Kidney (tissue), 14 donors: ENCODE data around the gene FSTL5. TPM values are rescaled to one million over a fixed set of nuclear protein-coding genes. Genes with fewer than 3 reads are reported as not detected.

Experiments used
- DNase-seq, 5 donors: peaks; one replicate each; pipeline ENCODE4 v3.0.0-alpha.2; 2013 to 2020
- FAIRE-seq: peaks from 2 replicates; lab custom pipeline; 2012; peaks lifted over from hg19 to GRCh38; lab: Jason Lieb, UNC
- H3K27ac ChIP-seq, 2 donors: one replicate each; pipeline ENCODE4 v1.7.0; 2013; ENCODE audit warnings: low read depth in 2 of 2, low read length in 2 of 2, inconsistent platforms in 1 of 2
- H3K27me3 ChIP-seq: one replicate; pipeline ENCODE4 v1.7.1; 2013; ENCODE audit warnings: low read length, inconsistent platforms; ENCODE audit not compliant: control insufficient read depth, insufficient read depth
- H3K36me3 ChIP-seq, 3 donors: one replicate each; pipeline versions ENCODE4 v1.7.0 to v1.7.1; 2013; ENCODE audit warnings: low read length in 3 of 3, control low read depth in 1 of 3, inconsistent platforms in 1 of 3; ENCODE audit not compliant: insufficient read depth in 3 of 3, control insufficient read depth in 2 of 3
- H3K4me1 ChIP-seq, 3 donors: one replicate each; pipeline versions ENCODE4 v1.7.0 to v1.7.1; 2013; ENCODE audit warnings: low read length in 3 of 3, inconsistent platforms in 1 of 3, low read depth in 1 of 3; ENCODE audit not compliant: control insufficient read depth in 2 of 3, insufficient read depth in 2 of 3
- H3K4me3 ChIP-seq, 3 donors: one replicate each; pipeline versions ENCODE4 v1.7.0 to v1.8.1; 2013; ENCODE audit warnings: low read length in 3 of 3, control low read depth in 1 of 3, inconsistent platforms in 1 of 3
- H3K9ac ChIP-seq, 3 donors: one replicate each; pipeline versions ENCODE4 v1.7.0 to v1.7.1; 2013; ENCODE audit warnings: low read length in 3 of 3, control low read depth in 1 of 3, inconsistent platforms in 1 of 3
- H3K9me3 ChIP-seq, 3 donors: one replicate each; pipeline versions ENCODE4 v1.7.0 to v1.7.1; 2013; ENCODE audit warnings: low read length in 3 of 3, control low read depth in 1 of 3, inconsistent platforms in 1 of 3; ENCODE audit not compliant: control insufficient read depth in 2 of 3, insufficient read depth in 1 of 3
- intact Hi-C: fragments of 100-400 bp; cut with DNase I; formaldehyde crosslinking; loops from one replicate; pipeline ENCODE4 v1.11.1; 2022
- polyA plus RNA-seq: library from polyadenylated mRNA; stranded (reverse); fragments of 350-450 nt; fragmentation: Illumina TruSeq; extraction: RNeasy Lipid Tissue Mini Kit (QIAGEN cat#74804); gene quantifications from one replicate; pipeline ENCODE4 v1.2.3, GENCODE V29; 2014; ENCODE audit warnings: low read depth, low replicate concordance; ENCODE audit not compliant: insufficient read depth
- total RNA-seq: library from RNA; stranded (reverse); fragmentation: NEBNext Ultra II Directional; extraction: Animal tissue kit (Norgen Biotek cat#: 25700); gene quantifications from one replicate; pipeline ENCODE4 v1.2.1, GENCODE V29; 2021
- TF ChIP-seq, protein P1 (sequence below): IDR thresholded peaks from 3 replicates; pipeline ENCODE4 v1.5.1; 2012; ENCODE audit warnings: mild to moderate bottlenecking, moderate library complexity, borderline replicate concordance; ENCODE audit not compliant: insufficient read depth; ENCODE audit errors: extremely low read depth
- donor health status: control.
- donor health status: control.
- donor health status: control.
- donor health status: control.
- donor health status: control.
- donor health status: DM: yes; HTN: yes; CAD: no.
- donor health status: Normal renal cell carcinoma (clear cell type).

The FSTL5 gene
- total and polyA plus RNA-seq, 2 donors from 2014 or later = 0.09 TPM; not detected in 1

DNA sequence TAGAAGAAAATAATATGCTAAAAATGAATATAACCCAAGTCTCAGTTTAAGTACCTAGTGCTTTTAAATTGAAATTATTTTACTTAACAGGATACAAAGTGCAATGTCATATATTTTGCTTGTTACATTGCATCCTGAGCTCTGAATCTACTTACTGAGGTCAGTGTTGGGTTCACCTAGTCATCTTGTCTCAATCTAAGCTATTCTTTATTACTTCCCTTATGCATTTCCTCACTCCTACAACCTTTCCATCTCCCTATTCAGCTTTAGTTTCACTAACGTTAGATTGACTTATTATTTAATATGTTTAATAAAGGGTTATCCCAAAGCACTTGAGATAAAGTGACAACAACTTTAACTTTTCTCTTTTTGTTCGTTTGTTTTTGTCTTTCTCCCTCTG lies 483.7 kb downstream of the FSTL5 start:
- intact Hi-C loops = no loop called here
- Histone ChIP-seq H3K4me1 (no peaks in the 10 kb centered on the region), H3K9me3 (no peaks in the 10 kb centered on the region), H3K27ac (no peak overlapping the region), H3K9ac (no peak overlapping the region), H3K36me3 (no peaks in the 10 kb centered on the region), H3K27me3 (no peaks in the 10 kb centered on the region), H3K4me3 (no peak overlapping the region)
- FAIRE-seq = no peak
- peak in 1 of 5 donors; percentile 1 for DNase-seq
- TF ChIP-seq, protein P1, sequence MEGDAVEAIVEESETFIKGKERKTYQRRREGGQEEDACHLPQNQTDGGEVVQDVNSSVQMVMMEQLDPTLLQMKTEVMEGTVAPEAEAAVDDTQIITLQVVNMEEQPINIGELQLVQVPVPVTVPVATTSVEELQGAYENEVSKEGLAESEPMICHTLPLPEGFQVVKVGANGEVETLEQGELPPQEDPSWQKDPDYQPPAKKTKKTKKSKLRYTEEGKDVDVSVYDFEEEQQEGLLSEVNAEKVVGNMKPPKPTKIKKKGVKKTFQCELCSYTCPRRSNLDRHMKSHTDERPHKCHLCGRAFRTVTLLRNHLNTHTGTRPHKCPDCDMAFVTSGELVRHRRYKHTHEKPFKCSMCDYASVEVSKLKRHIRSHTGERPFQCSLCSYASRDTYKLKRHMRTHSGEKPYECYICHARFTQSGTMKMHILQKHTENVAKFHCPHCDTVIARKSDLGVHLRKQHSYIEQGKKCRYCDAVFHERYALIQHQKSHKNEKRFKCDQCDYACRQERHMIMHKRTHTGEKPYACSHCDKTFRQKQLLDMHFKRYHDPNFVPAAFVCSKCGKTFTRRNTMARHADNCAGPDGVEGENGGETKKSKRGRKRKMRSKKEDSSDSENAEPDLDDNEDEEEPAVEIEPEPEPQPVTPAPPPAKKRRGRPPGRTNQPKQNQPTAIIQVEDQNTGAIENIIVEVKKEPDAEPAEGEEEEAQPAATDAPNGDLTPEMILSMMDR = no peak

DNA sequence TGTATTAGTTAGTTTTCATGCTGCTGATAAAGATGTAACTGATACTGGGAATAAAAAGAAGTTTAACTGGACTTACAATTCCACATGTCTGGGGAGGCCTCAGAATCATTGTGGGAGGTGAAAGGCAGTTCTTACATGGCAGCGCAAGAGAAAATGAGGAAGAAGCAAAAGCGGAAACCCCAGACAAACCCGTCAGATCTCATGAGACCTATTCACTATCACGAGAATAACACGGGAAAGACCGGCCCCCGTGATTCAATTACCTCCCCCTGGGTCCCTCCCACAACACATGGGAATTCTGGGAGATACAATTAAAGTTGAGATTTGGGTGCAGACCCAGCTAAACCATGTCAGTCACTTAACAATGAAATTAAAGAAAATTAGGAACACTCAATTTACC lies 499.1 kb downstream of the FSTL5 start:
- no peak for FAIRE-seq

DNA sequence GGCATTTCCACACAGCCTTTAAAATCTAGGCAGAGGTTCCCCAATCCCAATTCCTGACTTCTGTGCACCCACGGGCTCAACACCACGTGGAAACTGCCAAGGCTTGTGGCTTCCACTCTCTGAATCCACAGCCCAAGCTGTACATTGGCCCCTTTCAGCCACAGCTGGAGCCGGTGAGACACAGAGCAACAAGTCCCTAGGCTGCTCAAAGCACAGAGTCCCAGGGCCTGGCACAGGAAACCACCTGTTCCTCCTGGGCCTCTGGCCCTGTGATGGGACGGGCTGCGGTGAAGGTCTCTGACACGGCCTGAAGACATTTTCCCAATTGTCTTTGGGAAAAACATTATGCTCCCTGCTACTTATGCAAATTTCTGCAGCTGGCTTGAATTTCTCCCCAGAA lies 500.0 kb downstream of the FSTL5 start:
- TF ChIP-seq, protein P1 = no peak
- no peak overlapping the region for H3K27ac ChIP-seq
- intact Hi-C loops = no loop called here
- H3K4me3 ChIP-seq = no peak overlapping the region
- DNase-seq (no peak), FAIRE-seq (no peak)
- no peaks in the 10 kb centered on the region for H3K27me3 ChIP-seq
- H3K36me3 ChIP-seq = no peaks in the 10 kb centered on the region
- H3K9ac ChIP-seq = no peak overlapping the region
- H3K4me1 ChIP-seq = no peaks in the 10 kb centered on the region
- no peaks in the 10 kb centered on the region for H3K9me3 ChIP-seq

More for the DNA sequence above, 499.1 kb downstream of the FSTL5 start:
- no peak for DNase-seq
- intact Hi-C loops = no loop called here
- H3K4me1 ChIP-seq = no peaks in the 10 kb centered on the region
- TF ChIP-seq, protein P1 = no peak
- H3K4me3 ChIP-seq = no peak overlapping the region
- H3K27me3 ChIP-seq = no peaks in the 10 kb centered on the region
- H3K9ac ChIP-seq = no peak overlapping the region
- no peaks in the 10 kb centered on the region for H3K36me3 ChIP-seq
- no peak overlapping the region for H3K27ac ChIP-seq
- H3K9me3 ChIP-seq = no peaks in the 10 kb centered on the region

DNA sequence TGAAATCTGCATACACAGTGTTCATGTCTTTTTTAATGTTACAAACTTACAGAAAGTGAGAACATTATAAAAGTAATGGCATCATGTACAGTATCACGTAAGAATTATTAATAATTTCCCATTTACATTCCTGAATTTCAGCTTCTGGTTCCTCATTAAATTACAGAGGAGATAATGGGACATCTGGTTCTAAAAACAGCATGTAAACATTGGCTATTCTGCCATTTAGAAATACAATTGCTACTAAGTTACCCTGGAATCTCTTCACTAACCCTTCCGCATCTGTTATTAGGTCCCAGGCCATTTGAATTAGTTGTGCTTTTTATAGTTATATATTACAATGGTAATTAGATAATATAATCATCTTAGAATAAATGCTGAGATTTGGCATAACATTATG lies 505.1 kb downstream of the FSTL5 start:
- Histone ChIP-seq H3K36me3 (no peaks in the 10 kb centered on the region), H3K9me3 (no peaks in the 10 kb centered on the region), H3K4me1 (no peaks in the 10 kb centered on the region), H3K9ac (no peak overlapping the region), H3K27ac (no peak overlapping the region), H3K4me3 (no peak overlapping the region), H3K27me3 (no peaks in the 10 kb centered on the region)
- TF ChIP-seq, protein P1 = no peak
- intact Hi-C loops = no loop called here
- no peak for FAIRE-seq
- no peak for DNase-seq
